ENCODE results near the gene FUT2. TPM values are rescaled to one million over a fixed set of nuclear protein-coding genes. Genes with fewer than 3 reads are reported as not detected.

The FUT2 gene
- total RNA-seq, 1 donor from 2014 or later, result 9.0 TPM

DNA sequence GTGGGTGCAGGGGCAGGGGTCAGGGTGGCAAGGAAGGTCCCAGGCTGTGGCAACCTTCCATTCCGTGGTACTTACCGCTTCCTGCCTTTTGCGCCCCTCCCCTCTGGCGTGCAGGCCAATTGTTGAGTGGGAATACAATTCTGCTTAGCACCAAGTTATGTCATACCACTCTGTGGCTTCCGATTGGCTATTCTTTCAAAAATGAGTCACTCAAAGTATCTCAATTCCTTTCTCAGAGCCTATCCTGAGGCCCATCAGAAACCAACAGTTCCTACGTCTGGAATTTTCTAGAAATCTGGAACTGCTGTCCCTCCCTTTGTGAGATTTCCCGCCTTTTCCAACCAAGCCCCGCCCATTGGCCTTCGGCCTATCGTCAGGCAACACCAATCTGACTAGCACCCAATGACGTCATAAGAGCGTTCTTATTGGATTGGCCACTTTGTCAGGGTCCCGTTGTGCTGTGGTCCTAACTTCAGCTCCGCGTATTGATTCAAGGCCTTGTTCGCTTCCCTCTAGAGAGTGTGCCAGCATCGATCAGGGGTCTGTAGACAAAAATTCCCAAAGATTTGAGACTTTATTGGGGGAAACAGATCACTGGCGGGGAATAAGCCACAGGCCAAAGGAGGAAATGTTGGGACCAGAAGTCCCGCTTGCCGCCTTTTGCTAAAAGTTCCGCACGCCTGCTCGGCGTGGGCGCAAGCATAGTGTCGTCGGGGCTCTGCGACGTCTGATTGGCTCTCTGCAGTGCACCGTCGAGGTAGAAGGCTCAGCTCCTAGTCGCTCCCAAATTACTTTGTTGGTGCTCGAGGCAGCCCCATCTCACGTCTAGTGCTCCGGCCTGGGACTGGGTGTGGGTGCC lies 34.7 kb upstream of the FUT2 start:
- Mint-ChIP-seq H3K36me3 (no peaks in the 10 kb centered on the region), H3K27me3 (no peaks in the 10 kb centered on the region), H3K9me3 (no peaks in the 10 kb centered on the region), H3K4me1 (ENCODE audit: unreplicated experiment) (peaks cover 13% of the 10 kb centered on the region), H3K27ac (peak overlapping the region; percentile 18), H3K4me3 (no peak overlapping the region)
- no peak for DNase-seq (ENCODE audit: extremely low spot score, unreplicated experiment)
- TF ChIP-seq, protein P1, sequence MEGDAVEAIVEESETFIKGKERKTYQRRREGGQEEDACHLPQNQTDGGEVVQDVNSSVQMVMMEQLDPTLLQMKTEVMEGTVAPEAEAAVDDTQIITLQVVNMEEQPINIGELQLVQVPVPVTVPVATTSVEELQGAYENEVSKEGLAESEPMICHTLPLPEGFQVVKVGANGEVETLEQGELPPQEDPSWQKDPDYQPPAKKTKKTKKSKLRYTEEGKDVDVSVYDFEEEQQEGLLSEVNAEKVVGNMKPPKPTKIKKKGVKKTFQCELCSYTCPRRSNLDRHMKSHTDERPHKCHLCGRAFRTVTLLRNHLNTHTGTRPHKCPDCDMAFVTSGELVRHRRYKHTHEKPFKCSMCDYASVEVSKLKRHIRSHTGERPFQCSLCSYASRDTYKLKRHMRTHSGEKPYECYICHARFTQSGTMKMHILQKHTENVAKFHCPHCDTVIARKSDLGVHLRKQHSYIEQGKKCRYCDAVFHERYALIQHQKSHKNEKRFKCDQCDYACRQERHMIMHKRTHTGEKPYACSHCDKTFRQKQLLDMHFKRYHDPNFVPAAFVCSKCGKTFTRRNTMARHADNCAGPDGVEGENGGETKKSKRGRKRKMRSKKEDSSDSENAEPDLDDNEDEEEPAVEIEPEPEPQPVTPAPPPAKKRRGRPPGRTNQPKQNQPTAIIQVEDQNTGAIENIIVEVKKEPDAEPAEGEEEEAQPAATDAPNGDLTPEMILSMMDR (conservative IDR thresholded peaks at IDR 0.05), result no peak

DNA sequence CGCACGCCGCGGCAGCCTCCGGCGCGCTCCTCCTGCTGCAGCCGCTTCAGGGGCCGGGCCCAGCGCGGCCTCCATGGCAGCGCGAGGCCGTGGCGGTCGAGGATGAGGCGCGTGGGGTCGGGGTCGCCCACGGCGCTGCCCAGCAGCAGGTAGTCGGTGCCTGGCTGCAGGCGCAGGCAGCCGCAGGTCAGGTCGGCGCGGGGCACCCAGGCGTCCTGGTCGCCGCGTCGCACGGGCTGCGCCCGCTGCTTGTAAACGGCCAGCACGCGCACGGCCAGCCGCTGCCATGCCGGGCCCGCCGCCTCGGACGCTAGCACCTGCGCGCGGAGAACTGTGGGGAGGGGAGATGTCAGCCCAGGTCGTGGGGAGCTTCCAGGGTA lies 34.1 kb upstream of the FUT2 start:
- no peak overlapping the region for H3K4me3 Mint-ChIP-seq
- no peak for DNase-seq (ENCODE audit: extremely low spot score, unreplicated experiment)
- H3K27ac Mint-ChIP-seq, result no peak overlapping the region
- TF ChIP-seq, protein P1 (conservative IDR thresholded peaks at IDR 0.05), result no peak
- H3K27me3 Mint-ChIP-seq, result no peaks in the 10 kb centered on the region
- no peaks in the 10 kb centered on the region for H3K36me3 Mint-ChIP-seq
- peaks cover 12% of the 10 kb centered on the region for H3K4me1 Mint-ChIP-seq (ENCODE audit: unreplicated experiment)
- no peaks in the 10 kb centered on the region for H3K9me3 Mint-ChIP-seq

DNA sequence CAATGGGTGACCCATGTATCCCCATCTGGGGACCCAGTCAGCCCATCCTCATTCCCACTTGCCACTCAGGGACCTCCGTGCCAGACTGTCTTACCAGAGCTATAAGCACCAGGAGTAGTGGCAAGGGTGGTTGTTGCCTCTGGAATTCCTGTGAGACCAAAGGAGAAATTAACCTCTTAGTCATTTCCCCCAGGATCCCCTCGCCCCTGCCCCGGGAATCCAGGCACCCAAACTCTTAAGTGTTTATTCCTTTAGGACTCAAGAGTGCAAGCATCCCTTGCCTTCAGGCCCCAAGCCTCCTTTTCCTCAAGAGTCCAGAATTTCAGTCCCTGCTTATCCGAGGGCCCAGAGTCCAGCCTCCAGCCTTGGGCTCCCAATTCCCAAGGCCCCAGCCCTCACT lies 32.1 kb upstream of the FUT2 start:
- H3K27ac Mint-ChIP-seq, result no peak overlapping the region
- TF ChIP-seq, protein P1 (conservative IDR thresholded peaks at IDR 0.05), result no peak
- peaks cover 5% of the 10 kb centered on the region for H3K4me1 Mint-ChIP-seq (ENCODE audit: unreplicated experiment)
- no peak overlapping the region for H3K4me3 Mint-ChIP-seq
- no peak for DNase-seq (ENCODE audit: extremely low spot score, unreplicated experiment)
- no peaks in the 10 kb centered on the region for H3K36me3 Mint-ChIP-seq
- H3K9me3 Mint-ChIP-seq, result no peaks in the 10 kb centered on the region
- H3K27me3 Mint-ChIP-seq, result no peaks in the 10 kb centered on the region

DNA sequence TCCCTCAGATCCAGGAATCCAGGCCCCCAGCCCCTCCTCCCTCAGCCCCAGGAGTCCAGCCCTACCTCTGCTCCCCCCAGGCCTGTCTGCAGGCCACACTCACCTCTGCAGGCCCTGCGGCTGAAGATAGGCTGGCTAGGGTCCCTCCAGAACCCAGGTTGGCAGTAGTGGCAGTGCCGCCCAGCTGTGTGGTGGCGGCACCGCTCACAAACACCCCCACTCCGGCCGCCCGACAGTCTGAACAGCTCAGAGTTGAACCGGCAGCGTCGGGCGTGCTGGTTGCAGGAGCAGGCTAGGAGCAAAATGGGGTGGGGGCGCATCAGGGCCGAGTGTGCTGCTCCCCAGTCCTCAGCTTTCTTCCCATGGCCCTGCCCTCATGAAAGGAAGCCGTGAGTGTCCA lies 31.3 kb upstream of the FUT2 start:
- Mint-ChIP-seq H3K27ac (no peak overlapping the region), H3K9me3 (no peaks in the 10 kb centered on the region), H3K4me3 (no peak overlapping the region), H3K4me1 (ENCODE audit: unreplicated experiment) (peaks cover 5% of the 10 kb centered on the region), H3K36me3 (no peaks in the 10 kb centered on the region), H3K27me3 (no peaks in the 10 kb centered on the region)
- no peak for DNase-seq (ENCODE audit: extremely low spot score, unreplicated experiment)
- TF ChIP-seq, protein P1 (conservative IDR thresholded peaks at IDR 0.05), result no peak

DNA sequence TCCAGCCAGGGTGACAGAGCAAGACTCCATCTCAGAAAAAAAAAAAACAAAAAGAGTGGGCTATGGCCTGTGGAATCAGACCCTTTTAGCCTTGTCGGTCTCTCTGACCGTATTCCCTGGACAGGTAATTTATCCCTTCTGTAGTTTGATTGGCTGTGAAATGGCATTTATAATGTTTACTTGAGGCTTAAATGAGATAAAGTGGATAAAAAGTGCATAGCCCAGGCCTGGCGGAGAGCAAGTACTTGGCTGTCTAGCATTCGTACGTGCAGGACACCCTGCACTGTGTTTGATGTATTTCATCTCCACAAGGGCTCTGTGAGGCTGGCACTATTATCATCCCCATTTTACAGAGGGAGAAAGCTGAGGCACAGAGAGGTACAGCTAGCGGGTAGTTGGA lies 30.0 kb upstream of the FUT2 start:
- H3K4me1 Mint-ChIP-seq (ENCODE audit: unreplicated experiment), result peaks cover 5% of the 10 kb centered on the region
- no peak overlapping the region for H3K4me3 Mint-ChIP-seq
- H3K27ac Mint-ChIP-seq, result no peak overlapping the region
- no peaks in the 10 kb centered on the region for H3K9me3 Mint-ChIP-seq
- TF ChIP-seq, protein P1 (conservative IDR thresholded peaks at IDR 0.05), result no peak
- DNase-seq (ENCODE audit: extremely low spot score, unreplicated experiment), result no peak
- no peaks in the 10 kb centered on the region for H3K36me3 Mint-ChIP-seq
- H3K27me3 Mint-ChIP-seq, result no peaks in the 10 kb centered on the region
